ENCODE results near the gene HMBS. TPM values are rescaled to one million over a fixed set of nuclear protein-coding genes. Genes with fewer than 3 reads are reported as not detected.

The HMBS gene
- total RNA-seq, 1 donor from 2014 or later = 10.0 TPM

DNA sequence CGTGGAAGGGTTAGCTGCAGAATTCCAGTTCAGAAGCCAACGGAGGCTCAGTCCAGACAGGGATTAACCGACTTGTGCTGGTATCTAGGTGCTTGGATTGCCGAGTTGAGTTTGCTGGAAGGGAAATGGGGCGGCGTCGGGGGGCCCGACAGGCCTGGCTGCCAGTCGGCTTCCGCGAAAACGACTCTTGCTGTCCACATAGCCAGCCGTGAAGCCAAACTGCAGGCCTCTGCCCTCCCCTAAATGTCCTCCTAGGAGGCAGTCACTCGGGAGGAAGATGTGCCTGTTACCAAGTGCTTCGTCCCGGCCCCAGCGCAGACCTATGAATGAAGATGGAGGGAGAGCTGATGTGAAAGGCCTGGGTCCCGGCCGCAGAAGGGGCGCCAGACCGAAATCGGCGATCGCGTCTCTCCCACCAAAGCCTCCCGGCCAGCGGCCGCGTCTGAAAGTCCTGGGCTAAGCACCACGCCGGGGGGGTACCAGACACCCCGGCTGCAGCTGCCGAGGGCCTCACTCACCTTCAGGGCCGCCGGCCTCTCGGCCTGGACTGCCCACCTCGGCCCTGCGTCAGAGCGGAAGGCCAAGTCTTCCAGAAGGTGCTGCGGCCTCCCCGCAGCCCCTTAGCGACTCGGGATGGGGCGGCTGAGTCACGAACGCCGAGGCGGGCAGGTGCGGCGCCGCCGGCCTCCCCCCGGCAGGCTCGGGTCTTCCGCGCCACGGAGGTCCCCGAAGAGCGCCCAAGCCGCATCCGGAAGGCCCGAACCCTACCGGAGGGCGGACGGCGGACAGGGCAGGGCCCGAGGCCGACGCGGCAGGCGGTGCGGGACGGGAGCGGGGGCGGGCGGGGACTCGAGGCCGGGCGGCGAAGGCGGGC is 9.5 kb downstream of the HMBS start:
- H3K36me3 ChIP-seq (ENCODE audit: control insufficient read depth, insufficient read depth, low read length) = peaks cover 17% of the 10 kb centered on the region
- no peak for FAIRE-seq

DNA sequence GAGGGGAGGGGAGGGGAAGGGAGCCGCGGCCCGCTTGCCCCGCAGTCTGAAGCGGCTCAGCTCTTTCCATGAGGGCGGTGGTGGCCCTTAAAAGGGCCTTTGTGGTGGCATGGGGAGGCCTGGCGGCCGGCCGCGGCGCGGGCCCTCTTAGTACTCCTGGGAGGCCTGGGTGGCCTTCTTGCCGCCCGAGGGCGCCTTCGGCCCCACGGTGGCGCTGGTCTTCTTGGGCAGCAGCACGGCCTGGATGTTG is 10.1 kb downstream of the HMBS start:
- H3K27me3 ChIP-seq (ENCODE audit: control insufficient read depth, insufficient read depth, low read length) = no peaks in the 10 kb centered on the region
- TF ChIP-seq, protein P1, sequence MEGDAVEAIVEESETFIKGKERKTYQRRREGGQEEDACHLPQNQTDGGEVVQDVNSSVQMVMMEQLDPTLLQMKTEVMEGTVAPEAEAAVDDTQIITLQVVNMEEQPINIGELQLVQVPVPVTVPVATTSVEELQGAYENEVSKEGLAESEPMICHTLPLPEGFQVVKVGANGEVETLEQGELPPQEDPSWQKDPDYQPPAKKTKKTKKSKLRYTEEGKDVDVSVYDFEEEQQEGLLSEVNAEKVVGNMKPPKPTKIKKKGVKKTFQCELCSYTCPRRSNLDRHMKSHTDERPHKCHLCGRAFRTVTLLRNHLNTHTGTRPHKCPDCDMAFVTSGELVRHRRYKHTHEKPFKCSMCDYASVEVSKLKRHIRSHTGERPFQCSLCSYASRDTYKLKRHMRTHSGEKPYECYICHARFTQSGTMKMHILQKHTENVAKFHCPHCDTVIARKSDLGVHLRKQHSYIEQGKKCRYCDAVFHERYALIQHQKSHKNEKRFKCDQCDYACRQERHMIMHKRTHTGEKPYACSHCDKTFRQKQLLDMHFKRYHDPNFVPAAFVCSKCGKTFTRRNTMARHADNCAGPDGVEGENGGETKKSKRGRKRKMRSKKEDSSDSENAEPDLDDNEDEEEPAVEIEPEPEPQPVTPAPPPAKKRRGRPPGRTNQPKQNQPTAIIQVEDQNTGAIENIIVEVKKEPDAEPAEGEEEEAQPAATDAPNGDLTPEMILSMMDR (IDR thresholded peaks at IDR 0.05; ENCODE audit: insufficient read depth, low read length, severe bottlenecking) = peak; percentile 91
- FAIRE-seq (no peak), DNase-seq (ENCODE audit: low read depth) (peak; percentile 59)
- peak overlapping the region; percentile 68 for H3K4me3 ChIP-seq (ENCODE audit: low read depth, low read length)
- H3K36me3 ChIP-seq (ENCODE audit: control insufficient read depth, insufficient read depth, low read length) = peaks cover 15% of the 10 kb centered on the region

More for the DNA sequence above, 9.5 kb downstream of the HMBS start:
- TF ChIP-seq, protein P1 (IDR thresholded peaks at IDR 0.05; ENCODE audit: insufficient read depth, low read length, severe bottlenecking) = no peak
- Histone ChIP-seq H3K27me3 (ENCODE audit: control insufficient read depth, insufficient read depth, low read length) (no peaks in the 10 kb centered on the region), H3K4me3 (ENCODE audit: low read depth, low read length) (peak overlapping the region; percentile 68)
- DNase-seq (ENCODE audit: low read depth) = no peak

DNA sequence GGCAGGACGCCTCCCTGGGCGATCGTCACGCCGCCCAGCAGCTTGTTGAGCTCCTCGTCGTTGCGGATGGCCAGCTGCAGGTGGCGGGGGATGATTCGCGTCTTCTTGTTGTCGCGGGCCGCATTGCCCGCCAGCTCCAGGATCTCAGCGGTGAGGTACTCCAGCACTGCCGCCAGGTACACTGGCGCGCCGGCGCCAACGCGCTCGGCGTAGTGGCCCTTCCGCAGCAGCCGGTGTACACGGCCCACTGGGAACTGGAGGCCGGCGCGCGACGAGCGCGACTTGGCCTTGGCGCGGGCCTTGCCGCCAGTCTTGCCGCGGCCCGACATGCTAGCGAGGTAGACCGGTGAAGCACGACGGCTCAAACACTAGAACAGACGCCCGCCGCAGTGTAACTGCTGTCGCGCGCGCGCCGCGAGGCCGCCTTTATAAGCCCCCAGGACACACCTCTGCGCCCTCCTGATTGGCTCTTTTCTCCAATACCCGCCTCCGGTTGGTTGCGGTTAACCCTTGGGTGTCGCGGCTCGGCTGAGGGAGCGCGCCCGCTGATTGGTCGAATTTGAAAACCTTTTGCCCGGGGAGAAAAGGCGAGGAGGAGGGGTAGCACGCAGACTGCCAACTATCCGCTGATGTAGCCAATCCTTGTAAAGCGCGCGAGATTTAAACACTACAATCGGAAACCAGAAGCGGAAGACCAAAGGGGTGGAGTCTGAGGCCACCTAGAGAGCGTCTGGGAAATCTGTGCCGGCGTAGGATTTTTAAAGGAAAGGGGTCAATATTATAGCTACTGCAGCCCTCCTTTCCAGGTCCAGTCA is 10.6 kb downstream of the HMBS start:
- Histone ChIP-seq H3K36me3 (ENCODE audit: control insufficient read depth, insufficient read depth, low read length) (peaks cover 15% of the 10 kb centered on the region), H3K27me3 (ENCODE audit: control insufficient read depth, insufficient read depth, low read length) (no peaks in the 10 kb centered on the region), H3K4me3 (ENCODE audit: low read depth, low read length) (peak overlapping the region; percentile 68)
- TF ChIP-seq, protein P1 (IDR thresholded peaks at IDR 0.05; ENCODE audit: insufficient read depth, low read length, severe bottlenecking) = no peak
- no peak for FAIRE-seq
- peak; percentile 98 for DNase-seq (ENCODE audit: low read depth)

DNA sequence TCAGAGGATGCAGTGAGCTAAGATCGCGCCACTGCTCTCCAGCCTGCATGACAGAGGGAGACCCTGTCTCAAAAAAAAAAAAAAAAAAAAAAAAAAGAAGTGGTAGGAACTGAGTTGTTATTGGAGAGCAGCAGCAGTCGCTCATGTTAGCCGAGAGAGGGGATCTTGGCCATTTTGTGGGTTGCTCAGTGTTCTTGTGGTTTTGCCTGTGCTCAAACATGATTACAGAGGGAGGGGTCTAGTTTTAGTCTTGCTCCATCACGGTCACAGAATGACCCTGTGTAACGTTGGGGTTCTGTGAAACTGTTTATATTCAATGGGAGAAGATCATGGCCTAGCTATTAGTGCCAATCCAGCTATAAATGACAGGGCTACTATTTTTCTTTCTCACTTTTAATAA is 15.0 kb downstream of the HMBS start:
- Histone ChIP-seq H3K27me3 (ENCODE audit: control insufficient read depth, insufficient read depth, low read length) (no peaks in the 10 kb centered on the region), H3K36me3 (ENCODE audit: control insufficient read depth, insufficient read depth, low read length) (peaks cover 13% of the 10 kb centered on the region), H3K4me3 (ENCODE audit: low read depth, low read length) (no peak overlapping the region)
- FAIRE-seq (no peak), DNase-seq (ENCODE audit: low read depth) (no peak)
- TF ChIP-seq, protein P1 (IDR thresholded peaks at IDR 0.05; ENCODE audit: insufficient read depth, low read length, severe bottlenecking) = no peak

DNA sequence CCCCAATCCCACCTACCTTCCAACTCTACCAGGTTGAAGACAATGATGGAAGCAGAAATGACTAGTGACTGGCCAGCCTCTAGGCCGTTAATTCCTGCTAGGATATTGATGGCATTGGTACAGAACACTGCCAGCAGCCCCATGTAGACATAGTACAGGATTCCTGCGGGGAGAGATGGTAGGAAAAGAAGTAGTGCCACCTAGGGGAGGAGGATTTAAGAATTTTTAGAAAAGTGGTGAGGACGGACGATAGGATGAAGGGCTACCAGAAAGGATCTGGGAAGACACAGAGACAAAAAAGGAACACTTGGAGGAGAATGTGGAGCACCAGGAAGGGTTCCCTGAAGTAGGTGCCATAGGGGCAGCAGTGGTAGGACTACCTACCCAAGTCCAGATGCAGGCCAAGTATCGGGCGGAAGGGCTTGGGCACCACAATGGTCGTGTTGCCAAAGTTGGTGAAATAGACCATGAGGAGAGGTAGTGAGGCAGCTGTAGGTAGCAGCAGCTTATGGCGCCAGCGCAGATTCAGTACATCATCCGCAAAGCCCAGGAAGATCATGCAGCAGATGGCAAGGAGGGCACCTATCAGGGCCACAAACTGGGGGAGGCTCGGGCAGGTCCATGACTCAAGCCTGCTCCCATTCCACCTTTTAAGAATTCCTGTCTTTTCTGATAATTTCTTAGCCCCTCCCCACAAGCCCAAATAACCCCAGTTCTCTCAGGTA is 15.7 kb downstream of the HMBS start:
- peak overlapping the region; percentile 71 for H3K4me3 ChIP-seq (ENCODE audit: low read depth, low read length)
- H3K36me3 ChIP-seq (ENCODE audit: control insufficient read depth, insufficient read depth, low read length) = peaks cover 13% of the 10 kb centered on the region
- peak; percentile 51 for DNase-seq (ENCODE audit: low read depth)
- TF ChIP-seq, protein P1 (IDR thresholded peaks at IDR 0.05; ENCODE audit: insufficient read depth, low read length, severe bottlenecking) = peak; percentile 44
- H3K27me3 ChIP-seq (ENCODE audit: control insufficient read depth, insufficient read depth, low read length) = no peaks in the 10 kb centered on the region
- no peak for FAIRE-seq
